Measurements from ENCODE around the gene PMVK. TPM values are rescaled to one million over a fixed set of nuclear protein-coding genes. Genes with fewer than 3 reads are reported as not detected.

The PMVK gene
- total and polyA plus RNA-seq, 4 donors = 18.4 to 48.8 (median 43.4) TPM

GRCh38 chr1:154959426-154959780 is 22.9 kb upstream of the PMVK start:
- 93 to 95% methylated on average over 7 of the region's 7 CpGs for WGBS, 2 donors

GRCh38 chr1:154958681-154959425 is 22.3 kb upstream of the PMVK start:
- no peak for DNase-seq
- Histone ChIP-seq H3K9me3 (ENCODE audit: control insufficient read depth in 4 of 4, insufficient read depth in 3 of 4, low read length in 3 of 4) (no peaks in the 10 kb centered on the region), H3K27ac (ENCODE audit: low read depth in 1 of 2, low read length in 1 of 2) (no peak overlapping the region), H3K4me3 (no peak overlapping the region), H3K4me1 (ENCODE audit: control insufficient read depth in 5 of 5, insufficient read depth in 5 of 5, low read length in 5 of 5) (peaks cover 8 to 47% (median 24%) of the 10 kb centered on the region in 5 donors), H3K9ac (ENCODE audit: insufficient read depth in 1 of 2, low read length in 2 of 2) (no peak overlapping the region), H3K27me3 (ENCODE audit: control insufficient read depth in 3 of 3, insufficient read depth in 3 of 3, low read length in 2 of 3) (no peaks in the 10 kb centered on the region), H3K36me3 (ENCODE audit: control insufficient read depth in 4 of 4, insufficient read depth in 4 of 4, low read length in 4 of 4) (peaks cover 0 to 17% (median 13%) of the 10 kb centered on the region in 4 donors)
- 92 to 94% methylated on average over 16 of the region's 16 CpGs for WGBS, 2 donors
- ATAC-seq (ENCODE audit: insufficient read depth, low FRiP score) = no peak
- TF ChIP-seq CTCF (IDR thresholded peaks at IDR 0.05; ENCODE audit: control extremely low read depth, extremely low read depth) = no peak

More at GRCh38 chr1:154959426-154959780, 22.9 kb upstream of the PMVK start:
- peaks cover 8 to 44% (median 21%) of the 10 kb centered on the region in 5 donors for H3K4me1 ChIP-seq (ENCODE audit: control insufficient read depth in 5 of 5, insufficient read depth in 5 of 5, low read length in 5 of 5)
- H3K27ac ChIP-seq (ENCODE audit: low read depth in 1 of 2, low read length in 1 of 2) = no peak overlapping the region
- TF ChIP-seq CTCF (IDR thresholded peaks at IDR 0.05; ENCODE audit: control extremely low read depth, extremely low read depth) = no peak
- H3K27me3 ChIP-seq (ENCODE audit: control insufficient read depth in 3 of 3, insufficient read depth in 3 of 3, low read length in 2 of 3) = no peaks in the 10 kb centered on the region
- no peak for DNase-seq
- no peak overlapping the region for H3K9ac ChIP-seq (ENCODE audit: insufficient read depth in 1 of 2, low read length in 2 of 2)
- no peaks in the 10 kb centered on the region for H3K9me3 ChIP-seq (ENCODE audit: control insufficient read depth in 4 of 4, insufficient read depth in 3 of 4, low read length in 3 of 4)
- no peak for ATAC-seq (ENCODE audit: insufficient read depth, low FRiP score)
- peaks cover 0 to 20% (median 15%) of the 10 kb centered on the region in 4 donors for H3K36me3 ChIP-seq (ENCODE audit: control insufficient read depth in 4 of 4, insufficient read depth in 4 of 4, low read length in 4 of 4)
- H3K4me3 ChIP-seq = no peak overlapping the region

- H3K4me1 ChIP-seq (ENCODE audit: control insufficient read depth in 5 of 5, insufficient read depth in 5 of 5, low read length in 5 of 5) = peaks cover 12 to 44% (median 22%) of the 10 kb centered on the region in 5 donors
- H3K9me3 ChIP-seq (ENCODE audit: control insufficient read depth in 4 of 4, insufficient read depth in 3 of 4, low read length in 3 of 4) = no peaks in the 10 kb centered on the region
- no peak overlapping the region for H3K27ac ChIP-seq (ENCODE audit: low read depth in 1 of 2, low read length in 1 of 2)
- TF ChIP-seq CTCF (IDR thresholded peaks at IDR 0.05; ENCODE audit: control extremely low read depth, extremely low read depth) = no peak
- no peaks in the 10 kb centered on the region for H3K27me3 ChIP-seq (ENCODE audit: control insufficient read depth in 3 of 3, insufficient read depth in 3 of 3, low read length in 2 of 3)
- no peak overlapping the region for H3K4me3 ChIP-seq
- no peak overlapping the region for H3K9ac ChIP-seq (ENCODE audit: insufficient read depth in 1 of 2, low read length in 2 of 2)
- no peak for DNase-seq
- 85 to 96% methylated on average over 2 of the region's 2 CpGs for WGBS, 2 donors
- H3K36me3 ChIP-seq (ENCODE audit: control insufficient read depth in 4 of 4, insufficient read depth in 4 of 4, low read length in 4 of 4) = peaks cover 0 to 11% (median 9%) of the 10 kb centered on the region in 4 donors
- no peak for ATAC-seq (ENCODE audit: insufficient read depth, low FRiP score)
These were observed 21.5 kb upstream of the PMVK start for GRCh38 chr1:154958036-154958435.

Data from lung (tissue), 12 donors.